Inferior parietal cortex (tissue), 1 donor: ENCODE measurements around the gene TMA7B.

Experiments
- DNase-seq: peaks from one replicate; pipeline ENCODE4 v3.0.0-alpha.2; 2016; ENCODE audit errors: extremely low spot score

TMA7B gene

DNA sequence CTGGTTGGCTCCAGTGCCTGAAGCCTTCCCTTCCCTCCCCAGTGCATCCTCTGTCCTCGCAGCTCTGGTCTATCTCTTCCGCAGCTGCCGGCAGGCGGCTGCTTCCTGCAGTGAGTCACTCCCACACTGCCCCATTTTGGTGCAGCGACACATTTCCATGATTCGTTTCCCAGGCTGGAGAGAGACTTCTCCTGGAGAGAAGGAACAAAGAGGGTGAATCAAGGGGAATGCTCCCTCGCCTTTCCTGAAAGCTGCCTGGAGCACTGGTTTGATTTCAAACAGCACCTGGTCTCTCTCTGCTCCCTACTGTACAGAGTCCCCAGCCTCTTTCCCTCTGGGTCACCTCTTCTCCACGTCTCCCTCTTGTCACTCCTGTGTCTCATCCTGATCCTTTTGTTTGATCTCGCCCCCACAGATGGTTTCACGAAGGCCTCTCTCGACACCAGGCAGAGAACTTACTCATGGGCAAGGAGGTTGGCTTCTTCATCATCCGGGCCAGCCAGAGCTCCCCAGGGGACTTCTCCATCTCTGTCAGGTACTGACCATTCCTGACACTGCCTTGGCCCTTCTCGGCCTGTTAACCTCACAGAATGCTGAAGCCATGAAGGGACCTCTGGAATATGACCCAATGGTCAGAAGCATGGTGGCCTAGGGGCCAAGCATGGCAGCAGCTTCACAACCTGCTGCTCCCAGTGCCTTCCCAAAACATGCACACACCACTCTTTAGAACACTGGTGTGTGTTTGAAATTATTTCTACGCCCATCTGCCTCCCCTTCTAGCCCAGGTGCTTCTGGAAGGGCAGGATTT lies at the start of gene TMA7B:
Gene TMA7B, plus strand, starts transcription at position 758 of the 808 bp plus-strand sequence. CDS start 3,978 bp downstream, outside the sequence.
- DNase-seq = peak; percentile 46

DNA sequence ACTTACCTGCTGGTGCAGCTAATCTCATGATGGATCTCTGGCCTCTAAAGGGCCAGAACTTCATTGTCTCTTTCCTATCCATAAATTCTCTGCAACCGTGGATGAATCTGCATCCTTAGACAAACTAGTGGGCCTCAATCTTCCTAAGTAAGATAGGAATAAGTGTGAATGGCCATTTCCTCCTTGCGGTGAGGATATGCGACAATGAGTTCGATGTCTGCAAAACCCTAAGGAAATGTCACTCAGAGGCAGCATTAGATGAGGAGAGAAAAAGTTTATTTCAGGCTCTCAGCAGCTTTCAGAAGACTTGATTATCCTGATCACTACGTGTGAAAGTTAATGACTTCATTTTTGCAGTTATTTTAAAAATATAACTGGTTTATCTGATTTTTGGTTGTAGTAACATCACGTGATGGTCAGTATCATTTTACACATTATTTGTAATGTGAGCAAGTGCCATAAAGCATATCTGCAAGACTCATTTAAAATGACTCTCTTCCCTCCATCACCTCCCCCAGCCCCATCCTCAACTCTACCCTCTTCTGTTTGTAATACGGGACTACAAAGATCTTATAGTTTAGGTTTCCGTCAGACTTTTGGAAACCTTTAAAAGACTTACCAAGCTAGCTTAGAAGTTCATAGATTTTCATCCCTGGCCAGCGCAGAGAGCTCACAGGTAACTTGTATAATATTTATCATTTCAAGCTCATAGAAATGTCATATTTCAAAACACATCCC lies 49.2 kb upstream of the TMA7B start:
- DNase-seq = no peak

GRCh38 chr22:39913321-39913720 lies 46.9 kb upstream of the TMA7B start:
- no peak for DNase-seq

DNA sequence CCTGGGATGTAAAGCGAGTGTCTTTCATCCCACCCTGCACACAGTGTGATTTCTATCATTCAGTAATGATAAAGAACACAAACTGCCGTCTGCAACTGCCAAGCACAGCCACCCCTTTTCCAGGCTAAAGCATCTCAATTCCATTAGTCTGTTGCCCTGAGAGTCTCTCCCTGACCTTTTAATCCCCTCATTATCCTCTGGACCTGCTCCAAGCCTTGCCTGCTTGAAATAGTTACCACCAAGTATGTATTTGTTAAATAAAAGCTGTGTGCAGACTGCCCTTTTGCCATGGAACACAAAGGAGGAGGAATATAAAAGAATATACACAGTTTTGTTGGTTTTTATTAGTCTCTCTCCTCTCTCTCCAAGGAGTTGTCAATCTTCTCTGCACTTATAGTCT lies 46.3 kb upstream of the TMA7B start:
- DNase-seq = no peak

DNA sequence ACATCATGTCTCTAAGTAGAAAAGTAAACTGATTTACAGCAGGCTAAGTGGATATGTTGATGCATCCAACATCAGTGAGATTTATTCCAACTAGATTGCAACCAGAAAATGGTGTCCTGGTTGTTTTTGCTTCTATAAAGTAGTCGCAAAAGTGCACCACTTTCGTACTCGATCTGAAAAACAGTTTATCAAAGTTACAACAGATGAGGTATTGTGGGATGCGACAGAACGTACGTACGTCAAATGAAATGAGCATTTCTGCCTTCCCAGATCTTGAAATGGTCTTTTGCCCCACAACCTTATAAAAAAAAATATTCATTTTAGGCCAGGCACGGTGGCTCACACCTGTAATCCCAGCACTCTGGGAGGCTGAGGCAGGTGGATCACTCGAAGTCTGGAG lies 45.6 kb upstream of the TMA7B start:
- DNase-seq = no peak

GRCh38 chr22:39915295-39915726 lies 44.9 kb upstream of the TMA7B start:
- no peak for DNase-seq

- no peak for DNase-seq
These were observed 43.7 kb upstream of the TMA7B start for GRCh38 chr22:39916496-39916895.

DNA sequence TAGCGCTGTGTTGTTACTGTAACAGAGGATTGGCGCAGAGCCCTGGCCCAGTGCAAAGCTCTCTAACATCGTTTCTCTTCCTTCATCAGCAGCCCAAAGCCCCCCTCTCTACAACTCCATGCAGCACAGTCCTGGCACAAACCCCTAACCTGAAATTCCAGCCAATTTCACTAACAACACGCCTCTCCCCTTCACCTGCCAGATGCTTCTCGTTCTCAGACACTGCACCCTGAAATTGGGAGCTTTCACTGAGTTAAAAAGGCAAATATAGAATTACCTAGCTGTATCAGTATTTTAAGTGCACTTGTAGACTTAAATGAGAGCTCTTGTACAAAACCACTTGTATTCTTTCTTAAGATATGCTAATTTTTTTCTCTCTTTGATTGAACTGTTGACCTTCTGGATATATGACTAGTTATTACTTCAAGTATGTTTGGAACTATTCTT lies 43.0 kb upstream of the TMA7B start:
- no peak for DNase-seq

- no peak for DNase-seq
These were observed 42.3 kb upstream of the TMA7B start for GRCh38 chr22:39917776-39918495.

GRCh38 chr22:39920134-39920743 lies 40.0 kb upstream of the TMA7B start:
- DNase-seq = no peak

GRCh38 chr22:39923696-39924095 lies 36.5 kb upstream of the TMA7B start:
- DNase-seq = no peak

GRCh38 chr22:39924286-39924685 lies 35.9 kb upstream of the TMA7B start:
- no peak for DNase-seq

DNA sequence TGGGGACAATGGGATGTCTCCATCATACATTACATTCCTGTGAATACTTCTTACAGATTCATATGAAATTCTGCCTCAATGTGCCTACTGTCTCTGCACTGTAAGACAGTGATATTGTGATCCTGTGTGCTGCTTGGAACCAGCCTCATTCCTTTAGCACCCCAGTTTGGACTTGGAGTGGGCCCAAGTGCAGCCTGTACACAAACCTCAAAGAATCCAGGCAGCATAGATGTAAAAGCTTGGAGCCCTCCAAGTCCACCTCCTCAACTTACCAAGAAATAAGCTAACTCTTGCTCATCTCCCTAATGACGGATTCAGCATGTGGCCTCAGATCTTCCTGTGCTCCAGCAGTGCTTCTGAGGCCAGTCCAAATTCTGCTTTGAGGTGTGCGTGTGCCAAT lies 34.9 kb upstream of the TMA7B start:
- DNase-seq = no peak

- DNase-seq = no peak
These were observed 34.1 kb upstream of the TMA7B start for GRCh38 chr22:39925909-39926679.

DNA sequence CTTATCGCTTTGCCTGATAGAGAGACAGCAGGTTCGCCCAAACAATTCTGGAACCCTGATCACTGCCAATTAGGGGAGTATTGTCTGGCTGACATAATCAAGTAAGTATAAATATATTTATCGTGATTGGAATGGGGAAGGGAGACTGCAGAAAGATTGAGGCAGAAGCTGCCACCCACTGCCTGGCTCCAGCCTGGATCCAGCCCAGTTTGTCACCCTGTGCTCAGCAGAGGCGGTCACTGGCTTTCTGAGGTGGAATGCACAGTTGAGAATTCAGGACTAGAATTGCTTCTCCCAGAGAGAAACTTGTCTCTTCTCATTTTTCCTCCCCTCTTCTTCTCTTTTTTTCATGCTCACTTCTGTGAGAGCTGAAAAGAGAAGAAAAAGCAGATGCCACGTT lies 33.4 kb upstream of the TMA7B start:
- DNase-seq = no peak

- DNase-seq = no peak
These were observed 32.7 kb upstream of the TMA7B start for GRCh38 chr22:39927544-39927943.

GRCh38 chr22:39928536-39929520 lies 31.4 kb upstream of the TMA7B start:
- DNase-seq = no peak

DNA sequence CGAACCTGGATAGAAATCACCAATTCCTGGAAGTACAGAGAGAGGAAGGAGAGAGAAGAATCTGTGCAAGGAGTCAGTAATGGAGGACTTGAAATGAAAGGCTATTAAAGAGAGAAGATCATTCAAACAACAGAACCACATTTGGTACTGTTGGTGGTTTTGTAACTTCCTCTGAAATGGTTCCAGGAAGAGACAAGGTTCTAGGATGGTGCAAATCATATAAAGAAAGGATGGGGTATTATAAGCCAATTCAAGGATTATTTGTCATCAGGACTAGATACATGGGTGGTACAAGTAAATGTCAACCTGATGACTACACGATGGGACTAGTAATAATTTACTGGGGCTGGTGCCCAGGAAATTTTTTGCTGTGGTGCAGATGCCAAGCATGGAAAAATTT lies 28.9 kb upstream of the TMA7B start:
- no peak for DNase-seq

- DNase-seq = no peak
These were observed 28.0 kb upstream of the TMA7B start for GRCh38 chr22:39932166-39932565.
